Measurements from ENCODE around the gene WAC. TPM values are rescaled to one million over a fixed set of nuclear protein-coding genes. Genes with fewer than 3 reads are reported as not detected.

Gene WAC
- total RNA-seq, 1 experiment from 2014 or later, result 196 TPM

DNA sequence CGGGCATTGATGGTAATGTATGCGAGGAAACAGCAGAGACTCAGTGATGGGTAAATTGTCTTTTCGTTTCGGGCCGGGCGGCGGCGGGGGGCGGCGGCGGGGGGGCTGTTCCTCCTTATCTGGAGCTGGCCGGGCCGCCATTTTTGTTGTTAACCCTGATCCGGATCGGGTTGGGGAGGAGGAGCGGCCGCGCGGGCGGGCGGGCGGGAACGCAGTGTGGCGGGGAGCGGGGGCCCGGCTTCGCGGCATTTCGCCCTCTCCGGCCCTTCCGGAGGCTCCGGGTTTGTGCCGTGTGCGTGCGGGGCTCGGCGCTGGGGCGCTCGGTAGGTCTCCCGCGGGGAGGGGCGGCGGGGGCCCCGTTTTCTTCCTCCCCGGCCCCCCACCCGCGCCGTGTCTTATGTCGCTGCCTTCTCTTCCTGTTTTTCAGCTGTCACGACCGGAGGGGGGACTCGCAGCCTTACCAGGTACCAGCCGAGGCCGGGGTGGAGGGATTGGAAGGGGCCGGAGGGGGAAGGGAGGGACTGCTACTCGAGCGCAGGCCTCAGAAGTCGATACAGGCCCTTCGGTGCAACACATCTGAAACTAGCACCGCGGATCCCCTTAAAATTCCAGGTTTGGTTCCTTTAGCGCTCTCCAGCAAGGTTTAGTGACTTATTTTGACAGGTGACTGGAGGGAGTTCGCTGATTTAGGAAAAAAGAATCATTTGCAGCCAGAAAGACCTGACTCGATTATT is 820 bp downstream of the WAC start:
- Mint-ChIP-seq H3K27me3 (ENCODE audit: insufficient read depth, unreplicated experiment) (no peaks in the 10 kb centered on the region), H3K4me1 (ENCODE audit: low read depth, unreplicated experiment) (peaks cover 24% of the 10 kb centered on the region), H3K4me3 (ENCODE audit: unreplicated experiment) (peak overlapping the region; percentile 100), H3K36me3 (ENCODE audit: insufficient read depth, unreplicated experiment) (peaks cover 70% of the 10 kb centered on the region), H3K9me3 (ENCODE audit: unreplicated experiment) (no peaks in the 10 kb centered on the region), H3K27ac (ENCODE audit: unreplicated experiment) (peak overlapping the region; percentile 100)
- no peaks in the 10 kb centered on the region for H3K9me3 ChIP-seq
- peaks cover 16% of the 10 kb centered on the region for H3K4me1 ChIP-seq
- H3K27me3 ChIP-seq (replicated peaks; ENCODE audit: control insufficient read depth, insufficient read depth, low read length), result no peaks in the 10 kb centered on the region
- H3K36me3 ChIP-seq (ENCODE audit: control insufficient read depth, insufficient read depth, low read length), result peaks cover 7% of the 10 kb centered on the region
- H3K4me3 ChIP-seq (ENCODE audit: low read depth, low read length), result peak overlapping the region; percentile 98
- BruUV-seq (replicated peaks), result no TSS peak
- TF ChIP-seq, protein P1, sequence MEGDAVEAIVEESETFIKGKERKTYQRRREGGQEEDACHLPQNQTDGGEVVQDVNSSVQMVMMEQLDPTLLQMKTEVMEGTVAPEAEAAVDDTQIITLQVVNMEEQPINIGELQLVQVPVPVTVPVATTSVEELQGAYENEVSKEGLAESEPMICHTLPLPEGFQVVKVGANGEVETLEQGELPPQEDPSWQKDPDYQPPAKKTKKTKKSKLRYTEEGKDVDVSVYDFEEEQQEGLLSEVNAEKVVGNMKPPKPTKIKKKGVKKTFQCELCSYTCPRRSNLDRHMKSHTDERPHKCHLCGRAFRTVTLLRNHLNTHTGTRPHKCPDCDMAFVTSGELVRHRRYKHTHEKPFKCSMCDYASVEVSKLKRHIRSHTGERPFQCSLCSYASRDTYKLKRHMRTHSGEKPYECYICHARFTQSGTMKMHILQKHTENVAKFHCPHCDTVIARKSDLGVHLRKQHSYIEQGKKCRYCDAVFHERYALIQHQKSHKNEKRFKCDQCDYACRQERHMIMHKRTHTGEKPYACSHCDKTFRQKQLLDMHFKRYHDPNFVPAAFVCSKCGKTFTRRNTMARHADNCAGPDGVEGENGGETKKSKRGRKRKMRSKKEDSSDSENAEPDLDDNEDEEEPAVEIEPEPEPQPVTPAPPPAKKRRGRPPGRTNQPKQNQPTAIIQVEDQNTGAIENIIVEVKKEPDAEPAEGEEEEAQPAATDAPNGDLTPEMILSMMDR (IDR thresholded peaks at IDR 0.05; ENCODE audit: insufficient read depth in 1 of 2, low read depth in 1 of 2, low read length in 1 of 2, severe bottlenecking in 1 of 2, unreplicated experiment in 1 of 2), result no peak
- peak; percentile 80 to 83 for DNase-seq
- intact Hi-C loops (cut with micrococcal nuclease; ENCODE audit: unreplicated experiment), result loop anchor here (5.0 kb wide), 1 partner anchor 54 kb away; no protein-coding TSS in a partner anchor
- CTCF ChIA-PET, result interaction anchor here (0.6 to 0.9 kb wide), 2 partner anchors 34 to 167 kb away, joined by 5 to 6 read pairs; no protein-coding TSS in a partner anchor
- POLR2A ChIA-PET, result interaction anchor here (0.9 to 1.6 kb wide), 2 partner anchors 16 to 32 kb away, joined by 6 to 10 read pairs; no protein-coding TSS in a partner anchor

DNA sequence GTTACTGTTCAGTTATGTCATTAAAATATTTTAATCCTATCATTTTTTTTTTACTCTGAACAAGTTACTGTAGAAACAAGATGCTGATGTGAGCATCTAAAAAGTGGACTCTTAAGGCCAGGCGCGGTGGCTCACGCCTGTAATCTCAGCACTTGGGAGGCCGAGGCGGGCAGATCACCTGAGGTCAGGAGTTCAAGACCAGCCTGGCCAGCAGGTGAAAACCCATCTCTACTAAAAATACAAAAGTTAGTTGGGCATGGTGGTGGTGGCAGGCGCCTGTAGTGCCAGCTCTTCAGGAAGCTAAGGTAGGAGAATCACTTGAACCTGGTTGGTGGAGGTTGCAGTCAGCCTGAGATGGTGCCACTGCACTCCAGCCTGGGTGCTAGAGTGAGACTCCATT is 2.9 kb downstream of the WAC start:
- Mint-ChIP-seq H3K27ac (ENCODE audit: unreplicated experiment) (peak overlapping the region; percentile 93), H3K27me3 (ENCODE audit: insufficient read depth, unreplicated experiment) (no peaks in the 10 kb centered on the region), H3K4me1 (ENCODE audit: low read depth, unreplicated experiment) (peaks cover 15% of the 10 kb centered on the region), H3K9me3 (ENCODE audit: unreplicated experiment) (no peaks in the 10 kb centered on the region), H3K36me3 (ENCODE audit: insufficient read depth, unreplicated experiment) (peaks cover 86% of the 10 kb centered on the region), H3K4me3 (ENCODE audit: unreplicated experiment) (peak overlapping the region; percentile 100)
- H3K4me1 ChIP-seq, result peaks cover 16% of the 10 kb centered on the region
- TF ChIP-seq, protein P1 (IDR thresholded peaks at IDR 0.05; ENCODE audit: insufficient read depth in 1 of 2, low read depth in 1 of 2, low read length in 1 of 2, severe bottlenecking in 1 of 2, unreplicated experiment in 1 of 2), result no peak
- H3K4me3 ChIP-seq (ENCODE audit: low read depth, low read length), result no peak overlapping the region
- BruUV-seq (replicated peaks), result no TSS peak
- H3K9me3 ChIP-seq, result no peaks in the 10 kb centered on the region
- DNase-seq, result no peak
- ChIA-PET POLR2A (interaction anchor here (0.6 kb wide), 2 partner anchors 11 to 59 kb away, joined by 3 to 5 read pairs; no protein-coding TSS in a partner anchor), CTCF (no interaction called here)
- H3K36me3 ChIP-seq (ENCODE audit: control insufficient read depth, insufficient read depth, low read length), result peaks cover 7% of the 10 kb centered on the region
- intact Hi-C loops (cut with micrococcal nuclease; ENCODE audit: unreplicated experiment), result no loop called here
- H3K27me3 ChIP-seq (replicated peaks; ENCODE audit: control insufficient read depth, insufficient read depth, low read length), result no peaks in the 10 kb centered on the region

GRCh38 chr10:28538595-28538994 is 5.7 kb downstream of the WAC start:
- ChIA-PET POLR2A (no interaction called here), CTCF (interaction anchor here (0.6 to 0.7 kb wide), 2 partner anchors 81 to 236 kb away, joined by 3 to 4 read pairs; partner anchors contain the start of gene MPP7)
- H3K4me1 ChIP-seq, result peaks cover 15% of the 10 kb centered on the region
- Mint-ChIP-seq H3K9me3 (ENCODE audit: unreplicated experiment) (no peaks in the 10 kb centered on the region), H3K4me3 (ENCODE audit: unreplicated experiment) (no peak overlapping the region), H3K27ac (ENCODE audit: unreplicated experiment) (no peak overlapping the region), H3K36me3 (ENCODE audit: insufficient read depth, unreplicated experiment) (peaks cover 96% of the 10 kb centered on the region), H3K4me1 (ENCODE audit: low read depth, unreplicated experiment) (peaks cover 8% of the 10 kb centered on the region), H3K27me3 (ENCODE audit: insufficient read depth, unreplicated experiment) (no peaks in the 10 kb centered on the region)
- H3K27me3 ChIP-seq (replicated peaks; ENCODE audit: control insufficient read depth, insufficient read depth, low read length), result no peaks in the 10 kb centered on the region
- no TSS peak for BruUV-seq (replicated peaks)
- H3K4me3 ChIP-seq (ENCODE audit: low read depth, low read length), result no peak overlapping the region
- DNase-seq, result no peak
- no peaks in the 10 kb centered on the region for H3K9me3 ChIP-seq
- H3K36me3 ChIP-seq (ENCODE audit: control insufficient read depth, insufficient read depth, low read length), result peaks cover 11% of the 10 kb centered on the region
- intact Hi-C loops (cut with micrococcal nuclease; ENCODE audit: unreplicated experiment), result no loop called here
- TF ChIP-seq, protein P1 (IDR thresholded peaks at IDR 0.05; ENCODE audit: insufficient read depth in 1 of 2, low read depth in 1 of 2, low read length in 1 of 2, severe bottlenecking in 1 of 2, unreplicated experiment in 1 of 2), result no peak

Measured in Caco-2 (cell line).